GM04503 (cell line): ENCODE results near the gene AGAP1.

Source experiments
- DNase-seq: peaks from one replicate; pipeline ENCODE4 v3.0.0-alpha.2; 2012; ENCODE audit warnings: low read depth

The AGAP1 gene

DNA sequence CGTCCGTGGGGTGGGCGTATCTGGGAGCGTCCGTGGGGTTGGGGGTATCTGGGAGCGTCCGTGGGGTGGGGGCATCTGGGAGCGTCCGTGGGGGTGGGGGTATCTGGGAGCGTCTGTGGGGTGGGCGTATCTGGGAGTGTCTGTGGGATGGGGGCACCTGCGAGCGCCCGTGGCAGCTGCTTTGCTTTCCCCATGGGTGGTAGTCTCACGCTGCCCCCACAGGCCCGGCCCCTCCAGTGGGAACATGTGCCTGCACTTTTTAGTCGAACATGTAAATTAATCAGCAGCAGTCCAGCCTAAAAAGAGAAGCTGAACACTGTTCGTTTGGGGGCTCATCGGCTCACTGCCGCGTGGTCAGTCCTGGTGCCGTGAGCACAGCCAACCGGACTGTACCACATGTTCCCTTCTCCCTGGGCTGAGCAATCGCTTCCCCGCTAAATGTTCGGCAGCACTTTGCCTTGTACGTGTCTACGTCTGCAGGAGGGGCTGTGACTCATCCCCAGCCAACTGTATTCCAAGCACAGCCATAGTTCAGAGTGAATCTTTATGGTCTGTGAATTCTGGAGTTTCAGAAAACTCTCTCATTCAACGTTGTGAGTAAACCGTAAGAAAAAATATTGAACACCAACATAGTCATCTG is 271.5 kb downstream of the AGAP1 start:
- DNase-seq, result peak; percentile 29

DNA sequence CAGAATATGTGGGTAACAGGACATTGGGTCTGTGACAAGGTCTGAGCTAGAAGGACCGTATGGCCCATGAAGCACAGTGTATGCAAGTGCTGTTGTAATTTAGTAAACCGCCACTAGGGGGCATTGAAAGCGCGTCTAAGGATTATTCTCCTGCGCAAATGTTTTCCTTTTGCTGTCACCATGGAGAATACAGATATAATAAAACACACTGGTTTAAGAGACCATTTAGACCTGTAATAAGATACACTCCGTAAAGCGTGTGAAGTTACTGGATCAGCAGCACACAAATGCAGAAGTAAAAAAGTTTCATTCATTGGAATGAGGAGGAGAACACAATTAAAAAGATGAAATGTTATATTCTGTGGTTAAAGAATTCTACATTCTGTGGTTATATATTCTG is 272.4 kb downstream of the AGAP1 start:
- DNase-seq, result peak; percentile 57

DNA sequence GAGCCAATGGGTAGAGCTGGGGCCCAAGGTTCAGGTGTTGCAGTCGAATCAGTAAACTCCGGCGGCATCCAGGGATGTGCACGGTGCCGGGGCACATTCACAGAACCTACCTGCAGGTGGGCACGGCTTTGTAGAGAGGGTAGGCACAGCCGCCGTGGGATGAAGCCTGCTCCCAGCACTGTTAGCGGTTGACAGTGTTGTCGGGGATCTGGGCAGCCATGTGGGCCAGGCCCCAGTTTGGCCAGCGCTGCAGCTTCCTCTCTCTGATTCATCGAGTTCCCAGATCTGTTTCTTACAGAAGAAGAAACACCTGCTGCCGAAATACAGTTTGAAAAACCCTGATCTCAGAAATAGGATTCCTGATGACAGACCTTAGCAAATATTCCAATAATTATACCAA is 274.8 kb downstream of the AGAP1 start:
- DNase-seq, result no peak

DNA sequence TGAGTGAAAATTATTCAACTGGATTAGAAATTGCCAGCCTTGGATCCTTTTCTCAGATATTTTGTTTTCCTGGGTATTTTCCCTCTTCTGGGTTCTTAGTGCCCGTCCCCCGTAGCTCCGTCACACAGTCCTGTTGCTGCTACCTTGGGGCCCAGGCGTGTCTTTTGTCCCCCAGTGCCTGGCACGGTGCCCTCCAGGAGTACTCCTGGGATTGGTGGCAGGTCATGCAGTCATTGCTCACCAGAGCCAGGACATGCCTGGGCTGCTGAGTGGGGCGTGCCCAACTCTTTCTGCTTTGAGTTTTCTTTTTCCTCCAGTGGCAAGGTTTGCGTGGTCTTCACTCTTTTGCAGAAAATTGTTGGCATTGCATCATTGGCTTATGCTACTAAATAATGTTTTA is 275.2 kb downstream of the AGAP1 start:
- no peak for DNase-seq

DNA sequence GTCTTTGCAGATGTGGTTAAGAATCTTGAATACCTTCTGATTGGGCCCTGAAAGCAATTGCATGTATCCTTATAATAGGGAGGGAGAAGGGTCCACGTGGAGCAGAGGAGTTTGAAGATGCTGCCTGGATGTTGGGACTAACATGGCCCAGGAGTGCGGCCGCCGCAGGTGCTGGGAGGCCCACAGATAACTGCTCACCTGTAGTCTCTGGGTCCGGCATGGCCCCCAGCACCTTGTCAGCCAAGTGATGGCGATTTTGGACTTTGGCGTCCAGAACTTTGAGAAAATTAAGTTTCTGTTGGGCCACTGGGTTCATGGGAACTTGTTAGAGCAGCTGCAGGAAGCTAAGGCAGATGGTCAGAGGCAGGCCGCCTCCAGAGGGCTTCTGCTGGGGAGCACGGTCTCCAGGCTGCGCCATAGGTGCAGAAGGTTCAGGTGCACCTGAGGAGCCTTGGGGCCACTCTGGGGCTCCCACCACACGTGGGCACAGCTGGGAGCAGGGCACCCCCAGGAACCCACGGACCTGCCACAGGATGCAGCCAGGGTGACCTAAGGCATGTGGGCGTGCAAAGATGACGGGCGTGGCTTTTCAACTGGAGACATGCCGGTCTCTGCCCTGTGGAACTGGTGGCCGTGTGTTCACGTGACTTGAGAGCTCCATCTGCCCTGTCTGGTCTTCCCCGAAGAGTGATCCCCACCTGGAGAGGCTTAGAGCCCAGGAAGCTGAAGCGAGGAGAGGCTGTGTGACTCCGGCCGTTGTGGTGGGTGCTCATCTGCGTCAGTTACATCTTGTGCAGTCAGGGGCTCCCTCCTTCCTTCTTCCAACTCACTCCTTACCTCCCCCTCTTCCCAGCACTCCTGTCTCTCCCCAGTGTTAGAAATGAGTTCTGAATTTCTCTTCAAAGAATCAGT is 277.3 kb downstream of the AGAP1 start:
- DNase-seq, result no peak

DNA sequence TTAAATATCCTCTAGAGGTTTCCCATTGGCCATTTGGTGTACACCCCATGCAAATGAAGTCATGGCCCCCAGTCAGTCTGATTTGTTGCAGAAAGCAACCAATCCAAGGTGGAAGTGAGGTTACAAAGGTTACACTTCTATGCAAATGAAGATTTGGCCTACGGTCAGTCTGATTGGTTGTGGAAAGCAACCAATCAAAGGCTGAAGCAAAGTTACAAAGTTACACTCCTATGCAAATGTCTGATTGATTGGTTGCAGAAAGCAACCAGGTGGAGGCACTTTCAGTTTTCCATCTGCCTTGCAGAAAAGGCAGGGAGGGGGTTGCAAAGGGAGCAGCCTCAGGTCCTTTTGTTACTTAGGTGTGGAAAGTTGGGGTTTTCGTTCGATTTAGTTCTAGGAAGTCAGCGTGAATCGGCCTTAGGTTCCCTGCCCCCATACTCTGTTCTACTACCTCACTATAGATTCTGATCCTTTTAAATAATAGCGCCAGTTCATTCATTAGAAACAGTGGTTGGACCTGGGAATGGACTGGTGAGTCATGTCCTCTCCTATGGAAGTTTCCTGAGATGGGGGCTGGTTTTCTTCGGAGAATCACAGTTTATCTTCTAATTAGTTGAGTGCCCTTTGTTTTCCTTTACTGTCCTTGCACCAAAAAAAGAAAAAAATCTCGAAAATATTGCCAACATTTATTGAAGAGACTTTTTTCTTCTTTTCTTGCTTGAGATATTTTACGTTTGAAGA is 279.5 kb downstream of the AGAP1 start:
- DNase-seq, result no peak

DNA sequence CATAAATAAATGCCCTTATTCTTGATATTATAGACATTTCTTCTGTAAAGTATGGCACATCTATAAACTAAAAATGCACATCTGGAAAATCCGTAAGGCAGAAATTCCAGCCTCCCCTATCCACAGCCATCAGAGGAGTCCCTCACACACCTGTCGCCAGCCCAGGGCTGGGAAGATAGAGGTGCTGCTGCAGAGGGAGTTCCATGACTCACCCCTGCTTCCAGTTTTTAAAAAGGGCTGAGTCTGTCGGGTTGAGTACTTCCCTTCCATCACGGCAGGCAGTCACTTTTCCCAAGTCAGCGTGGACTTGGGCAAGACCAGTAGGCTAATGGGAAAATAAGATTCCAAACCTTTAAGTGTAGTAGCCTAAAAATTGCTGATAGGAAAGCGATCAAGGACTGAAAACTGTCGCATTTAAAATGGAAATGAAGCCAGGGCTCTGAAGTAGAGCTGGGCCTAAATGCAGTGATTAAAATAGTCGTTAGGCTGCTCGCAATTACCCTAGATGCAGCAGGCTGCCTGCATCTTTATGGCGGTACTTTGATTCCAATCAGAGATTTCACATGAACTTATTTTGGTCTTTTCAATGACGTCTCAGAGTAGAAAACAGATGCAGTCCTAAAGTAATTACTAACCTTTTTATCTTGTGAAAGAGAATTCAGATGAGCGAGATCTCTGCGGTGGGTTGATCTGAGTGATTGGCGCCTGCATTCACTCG is 280.5 kb downstream of the AGAP1 start:
- DNase-seq, result no peak

DNA sequence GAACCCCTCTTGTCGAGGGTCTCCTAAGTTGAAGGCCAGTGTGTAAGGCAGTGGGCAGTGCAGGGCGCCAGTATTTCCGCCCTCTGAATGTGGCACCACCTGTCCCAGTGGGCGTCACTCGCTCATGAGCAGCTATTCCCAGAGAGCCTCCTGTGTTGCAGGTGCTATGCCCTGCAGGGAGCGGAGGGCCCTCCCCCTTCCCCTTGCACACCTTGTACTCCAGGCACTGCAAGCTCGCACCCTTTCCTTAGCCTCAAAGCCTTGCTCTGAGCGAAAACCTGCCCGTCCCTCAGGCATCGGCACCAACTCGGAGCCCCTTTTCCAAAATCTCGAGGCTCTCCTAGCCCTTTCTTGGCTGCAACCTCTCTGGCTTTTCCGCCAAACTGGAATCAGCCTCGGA is 282.7 kb downstream of the AGAP1 start:
- no peak for DNase-seq

DNA sequence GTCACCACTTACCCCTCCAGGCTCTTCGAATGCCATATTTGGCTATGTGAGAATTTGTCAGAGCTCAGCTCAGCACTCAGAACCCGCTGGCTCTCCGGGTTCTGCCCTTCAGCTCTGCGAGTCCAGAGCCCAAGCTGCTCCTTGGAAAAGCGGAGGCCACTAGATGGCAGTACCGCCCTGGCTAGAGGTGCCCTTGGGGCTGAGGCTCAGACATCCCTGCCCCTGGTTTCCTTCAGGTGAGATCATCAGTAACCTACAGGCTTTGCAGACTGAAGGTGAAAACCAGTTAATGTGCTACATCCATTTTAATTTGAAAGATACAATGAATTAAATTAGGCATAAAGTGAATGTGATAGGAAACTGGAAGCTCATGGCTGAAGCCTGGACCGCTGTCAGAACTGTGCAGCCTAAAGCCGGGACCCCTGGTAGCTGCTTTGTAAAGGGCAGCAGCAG is 285.6 kb downstream of the AGAP1 start:
- DNase-seq, result no peak

DNA sequence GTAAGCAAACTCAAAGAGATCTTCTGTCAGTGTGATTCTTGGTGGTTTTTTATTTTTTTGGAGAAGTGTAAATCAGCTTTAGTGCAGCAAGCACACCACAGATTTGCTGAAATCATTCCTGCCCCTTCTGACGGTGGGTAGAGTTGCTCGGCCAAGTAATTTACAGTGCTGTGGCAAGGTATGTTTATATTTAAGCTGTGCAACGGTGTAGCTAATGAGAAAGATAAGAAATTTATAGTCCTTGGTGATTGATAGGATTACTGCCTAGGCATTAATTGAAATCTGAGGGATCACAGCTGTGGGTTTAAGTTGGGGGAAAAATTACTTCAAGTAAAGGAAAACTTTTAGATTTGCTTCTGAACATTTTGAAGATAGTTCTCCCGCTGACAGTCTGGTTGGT is 286.6 kb downstream of the AGAP1 start:
- DNase-seq, result no peak

DNA sequence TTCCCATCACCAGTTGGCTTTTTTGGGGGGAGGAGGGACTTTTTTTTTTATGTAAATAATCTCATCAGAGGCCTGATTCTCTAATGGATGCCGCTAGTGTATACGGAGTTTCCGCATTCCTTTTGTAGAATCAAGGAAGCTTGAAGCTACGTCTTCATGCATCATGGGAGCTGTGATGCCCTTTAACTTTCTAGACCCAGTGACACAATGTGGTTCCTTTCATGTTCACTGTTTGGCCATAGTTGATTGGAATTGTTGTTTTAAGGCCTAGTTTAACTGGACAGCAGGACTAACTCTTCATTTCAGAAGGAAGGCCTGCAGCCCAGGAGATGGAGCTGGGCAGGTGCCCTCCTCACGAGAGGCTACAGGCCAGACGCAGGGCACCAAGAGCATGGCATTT is 287.9 kb downstream of the AGAP1 start:
- no peak for DNase-seq

DNA sequence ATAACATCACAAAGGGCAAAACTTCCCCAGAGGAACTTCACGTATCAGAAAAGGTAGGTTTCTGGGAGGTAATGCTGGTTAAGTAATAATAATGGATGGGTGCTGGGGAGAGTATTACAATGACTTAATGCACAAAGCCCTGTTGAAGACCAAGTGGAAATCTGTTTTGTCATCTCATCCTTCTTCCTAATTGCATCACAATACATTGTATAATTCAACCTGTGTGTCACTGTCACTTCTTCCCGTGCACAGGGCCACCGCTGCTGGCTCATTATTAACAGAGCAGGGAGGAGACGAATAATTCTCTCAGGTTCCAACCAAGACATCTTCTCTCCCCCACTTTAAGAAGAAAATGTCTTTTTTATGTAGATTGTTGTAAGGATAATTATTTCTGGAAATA is 290.9 kb downstream of the AGAP1 start:
- DNase-seq, result no peak

DNA sequence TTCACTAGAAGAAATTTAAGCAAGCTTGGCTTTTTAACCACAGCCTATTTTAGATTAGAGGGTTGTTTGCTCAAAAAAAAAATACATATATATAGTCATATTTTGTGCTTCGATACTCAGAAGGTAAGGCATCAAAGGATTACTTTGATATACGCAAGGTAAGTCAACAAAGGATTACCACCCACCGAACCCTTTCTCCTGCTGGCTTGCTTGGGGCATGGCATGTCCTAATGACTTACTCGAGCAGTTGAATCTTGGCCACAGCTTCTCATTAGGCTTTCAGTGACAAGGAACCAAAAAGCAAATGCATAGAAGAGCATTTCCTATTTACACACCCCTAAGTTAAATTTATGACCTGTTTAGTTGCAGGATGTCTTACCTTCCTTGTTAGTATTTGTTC is 295.7 kb downstream of the AGAP1 start:
- no peak for DNase-seq

DNA sequence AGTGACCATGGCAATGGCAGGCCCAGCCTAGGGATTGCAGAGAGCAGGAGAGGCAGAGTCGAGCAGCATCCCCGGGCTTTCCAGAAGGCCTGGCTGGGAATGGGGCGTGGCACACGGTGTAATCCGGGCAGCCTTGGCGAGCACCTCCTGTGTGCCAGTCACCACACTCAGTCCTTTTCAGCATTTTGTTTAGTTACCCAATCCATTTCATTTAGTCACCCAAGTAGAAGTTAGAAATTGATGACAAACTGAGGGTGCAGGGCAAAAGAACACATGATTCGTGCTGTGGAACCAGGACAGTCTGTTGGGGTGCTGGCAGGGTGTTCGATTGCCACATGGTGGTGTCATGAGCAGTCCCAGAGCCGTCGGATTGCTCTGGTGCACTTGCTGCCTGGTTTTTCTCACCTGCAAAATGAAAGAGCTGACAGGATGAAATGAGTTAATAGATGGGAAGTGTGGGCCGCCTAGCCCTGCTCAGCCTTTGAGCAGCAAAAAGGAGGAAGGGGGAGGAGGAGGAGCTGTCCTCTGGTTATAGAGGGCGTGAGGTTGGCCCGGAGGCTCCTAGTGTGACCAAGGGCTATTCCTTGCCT is 299.4 kb downstream of the AGAP1 start:
- peak; percentile 2 for DNase-seq

DNA sequence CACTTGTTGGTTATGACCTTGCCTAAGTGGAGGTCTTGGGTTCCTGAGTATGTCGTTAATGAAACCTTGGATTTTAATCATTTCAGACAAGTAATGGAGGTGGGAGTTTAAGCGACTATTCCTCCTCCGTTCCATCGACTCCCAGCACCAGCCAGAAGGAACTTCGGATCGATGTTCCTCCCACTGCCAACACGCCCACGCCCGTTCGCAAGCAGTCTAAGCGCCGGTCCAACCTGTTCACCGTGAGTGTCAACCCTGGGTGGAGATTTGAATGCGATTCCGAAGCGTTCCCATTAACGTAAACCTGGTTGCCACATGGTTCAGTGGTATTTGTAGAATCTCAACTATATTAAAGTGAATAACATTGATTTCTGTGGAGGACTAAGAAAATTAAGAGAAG is 305.4 kb downstream of the AGAP1 start:
- DNase-seq, result no peak

DNA sequence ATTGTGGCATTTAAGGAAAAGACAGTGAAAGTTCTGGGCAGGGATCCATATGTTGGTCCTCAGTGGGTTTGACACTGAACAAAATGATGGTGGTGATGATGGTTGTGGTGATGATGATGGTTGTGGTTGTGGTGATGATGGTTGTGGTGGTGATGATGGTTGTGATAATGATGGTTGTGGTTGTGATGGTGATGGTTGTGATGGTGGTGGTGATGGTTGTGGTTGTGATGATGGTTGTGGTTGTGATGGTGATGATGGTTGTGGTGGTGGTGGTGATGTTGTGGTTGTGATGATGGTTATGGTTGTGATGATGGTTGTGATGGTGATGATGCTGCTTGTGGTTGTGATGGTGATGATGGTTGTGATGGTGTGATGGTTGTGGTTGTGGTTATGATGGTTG is 308.7 kb downstream of the AGAP1 start:
- DNase-seq, result no peak

DNA sequence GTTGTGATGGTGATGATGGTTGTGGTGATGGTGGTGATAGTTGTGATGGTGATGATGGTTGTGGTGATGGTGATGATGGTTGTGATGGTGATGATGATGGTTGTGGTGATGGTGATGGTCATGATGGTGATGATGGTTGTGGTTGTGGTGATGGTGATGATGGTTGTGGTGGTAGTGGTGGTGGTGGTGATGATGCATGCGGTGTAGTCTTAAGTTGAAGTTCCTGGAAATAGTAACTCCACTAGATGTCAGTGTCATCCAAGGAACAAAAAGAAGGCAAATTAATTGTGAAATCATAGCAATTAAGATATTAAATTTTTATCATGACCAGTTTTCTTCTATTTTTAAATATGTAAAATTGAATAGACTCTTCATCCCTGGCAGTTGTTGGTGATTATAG is 309.2 kb downstream of the AGAP1 start:
- no peak for DNase-seq

DNA sequence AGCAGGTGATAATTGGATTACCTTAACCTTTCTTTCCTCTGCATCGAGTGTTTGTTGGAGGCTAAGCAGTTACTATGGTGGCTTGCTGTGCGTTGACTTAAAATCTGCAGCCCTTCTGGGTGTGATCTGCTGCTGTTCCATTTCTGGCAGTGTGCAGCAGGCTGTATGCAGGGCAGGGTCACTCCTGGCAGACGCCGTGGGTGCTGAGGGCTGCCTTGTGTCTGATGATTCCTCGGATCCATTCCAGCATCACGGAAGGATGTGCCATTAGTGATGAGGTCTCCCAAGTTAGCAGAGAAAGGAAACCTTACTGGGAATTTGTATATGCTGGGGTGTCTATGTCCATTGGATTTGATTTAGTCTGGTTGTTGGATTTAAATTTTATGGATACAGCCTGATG is 310.8 kb downstream of the AGAP1 start:
- DNase-seq, result no peak

DNA sequence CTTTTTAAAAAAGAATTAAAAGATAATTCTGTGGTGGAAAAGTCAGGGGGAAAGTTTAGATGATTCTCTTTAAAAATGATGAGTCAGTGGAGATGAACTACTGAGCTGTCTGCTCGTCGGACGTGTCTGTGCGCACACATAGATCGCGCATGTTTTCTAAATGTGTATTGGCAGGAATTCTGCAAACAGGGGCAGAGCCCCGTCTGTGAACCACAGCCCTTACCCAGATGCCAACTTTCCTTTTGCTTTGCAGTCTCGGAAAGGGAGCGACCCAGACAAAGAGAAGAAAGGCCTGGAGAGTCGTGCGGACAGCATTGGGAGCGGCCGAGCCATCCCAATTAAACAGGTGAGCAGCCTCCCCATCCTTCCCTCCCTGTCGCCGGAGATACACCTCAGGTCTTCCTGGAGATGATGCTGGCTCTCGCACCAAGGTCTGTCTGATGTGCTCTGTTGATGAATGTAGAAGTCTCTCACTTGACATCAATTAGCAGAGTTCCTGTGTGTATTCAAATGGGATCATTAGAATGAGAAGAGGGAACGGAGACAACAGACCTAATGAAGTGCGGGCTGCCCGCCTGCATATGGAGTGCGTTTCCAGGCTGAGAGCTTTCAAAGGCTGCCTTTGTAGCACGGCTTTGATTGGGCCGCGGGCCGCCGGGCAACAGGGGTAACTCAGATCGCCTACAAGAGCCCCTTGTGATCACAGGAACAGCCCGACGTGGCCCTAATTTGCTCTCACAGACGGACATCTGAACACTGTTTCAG is 313.3 kb downstream of the AGAP1 start:
- no peak for DNase-seq

DNA sequence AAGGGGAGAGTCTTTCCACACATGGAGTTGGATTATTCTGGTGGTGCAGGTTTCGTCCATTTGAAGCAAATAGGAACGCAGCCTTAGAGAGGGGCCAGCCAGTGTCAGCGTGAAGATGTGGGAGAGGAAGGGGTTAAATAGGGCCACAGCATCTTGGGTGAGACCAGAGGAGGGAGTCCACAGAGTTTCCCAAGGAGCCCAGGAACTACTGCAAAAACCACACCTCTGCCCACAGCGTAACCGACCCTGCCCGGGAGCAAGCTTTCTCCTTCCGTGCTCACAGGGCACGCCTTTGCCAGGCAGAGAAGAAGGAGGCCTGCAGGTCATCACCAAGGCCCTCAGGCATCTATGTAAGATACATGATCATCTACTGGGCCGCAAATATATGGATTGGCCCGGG is 314.5 kb downstream of the AGAP1 start:
- no peak for DNase-seq

DNA sequence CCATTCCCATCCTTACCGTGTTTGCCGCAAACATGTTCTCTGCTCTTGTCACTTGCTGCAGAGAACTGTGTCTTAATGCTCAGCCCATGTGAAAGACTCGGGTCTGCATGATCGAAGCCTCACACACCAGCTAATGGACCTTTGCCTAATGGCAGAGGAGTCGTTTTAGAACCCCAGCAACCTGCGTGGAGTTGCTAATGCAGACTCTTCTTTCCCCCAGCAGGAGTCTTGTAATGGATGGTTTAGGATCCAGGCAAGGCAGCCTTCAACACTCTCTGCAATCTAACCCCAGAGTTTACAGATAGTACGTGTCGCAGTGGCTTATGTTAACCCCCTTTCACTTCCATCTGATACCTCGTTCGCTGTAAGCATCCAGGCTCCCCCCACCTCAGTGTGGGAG is 316.4 kb downstream of the AGAP1 start:
- no peak for DNase-seq
